Measurements from ENCODE around the gene APBB1.
A peak's percentile ranks its signal among the peaks of the same experiment; 100 is the strongest.
"Not testable (repeated sequence)": the region's sequence is repeated elsewhere in the genome, so short reads cannot be mapped to it uniquely, and the experiment has no call there.

Gene APBB1

DNA sequence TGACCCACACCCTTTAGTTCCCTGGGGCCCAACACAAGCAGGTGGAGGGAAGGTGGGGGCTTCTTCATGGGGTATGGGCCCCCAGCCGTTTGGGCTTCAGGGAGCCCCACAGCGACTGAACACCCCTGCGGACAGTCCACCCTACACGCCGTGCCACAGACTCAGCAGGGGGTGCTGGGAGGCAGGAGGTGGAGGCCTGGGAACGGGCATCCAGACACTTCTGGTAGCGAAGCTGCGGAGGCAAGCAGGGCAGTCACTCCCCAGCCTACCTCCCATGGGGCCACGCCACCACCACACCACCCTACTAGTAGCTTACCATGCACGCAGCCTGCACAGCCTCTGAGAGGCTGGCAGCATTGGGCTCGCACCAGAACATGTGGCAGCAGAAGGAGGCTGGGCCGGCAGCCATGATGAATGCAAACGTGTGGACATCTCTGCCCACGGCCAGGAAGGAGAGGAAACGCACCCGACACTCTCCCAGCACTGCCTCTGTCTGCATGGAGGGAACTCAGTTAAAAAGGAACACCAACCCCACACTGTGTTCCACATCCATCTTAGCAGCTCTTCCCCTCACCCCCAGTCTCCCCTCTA is 23.3 kb downstream of the APBB1 start:
- H3K27me3 ChIP-seq (ENCODE audit: control insufficient read depth in 5 of 5, insufficient read depth in 4 of 5, low read length in 5 of 5): no peaks in the 10 kb centered on the region
- H3K9me3 ChIP-seq (ENCODE audit: control insufficient read depth in 5 of 5, low read length in 5 of 5): no peaks in the 10 kb centered on the region
- no peak overlapping the region for H3K9ac ChIP-seq (ENCODE audit: low read length in 5 of 5)
- H3K27ac ChIP-seq (ENCODE audit: low read depth, low read length): no peak overlapping the region
- H3K4me3 ChIP-seq (ENCODE audit: low read depth in 1 of 5, low read length in 5 of 5): no peak overlapping the region
- peaks cover 5 to 24% (median 22%) of the 10 kb centered on the region in 5 donors for H3K4me1 ChIP-seq (ENCODE audit: control insufficient read depth in 5 of 5, insufficient read depth in 5 of 5, low read length in 5 of 5)
- peaks cover 0 to 45% (median 17%) of the 10 kb centered on the region in 5 donors for H3K36me3 ChIP-seq (ENCODE audit: control insufficient read depth in 5 of 5, insufficient read depth in 5 of 5, low read length in 5 of 5)

DNA sequence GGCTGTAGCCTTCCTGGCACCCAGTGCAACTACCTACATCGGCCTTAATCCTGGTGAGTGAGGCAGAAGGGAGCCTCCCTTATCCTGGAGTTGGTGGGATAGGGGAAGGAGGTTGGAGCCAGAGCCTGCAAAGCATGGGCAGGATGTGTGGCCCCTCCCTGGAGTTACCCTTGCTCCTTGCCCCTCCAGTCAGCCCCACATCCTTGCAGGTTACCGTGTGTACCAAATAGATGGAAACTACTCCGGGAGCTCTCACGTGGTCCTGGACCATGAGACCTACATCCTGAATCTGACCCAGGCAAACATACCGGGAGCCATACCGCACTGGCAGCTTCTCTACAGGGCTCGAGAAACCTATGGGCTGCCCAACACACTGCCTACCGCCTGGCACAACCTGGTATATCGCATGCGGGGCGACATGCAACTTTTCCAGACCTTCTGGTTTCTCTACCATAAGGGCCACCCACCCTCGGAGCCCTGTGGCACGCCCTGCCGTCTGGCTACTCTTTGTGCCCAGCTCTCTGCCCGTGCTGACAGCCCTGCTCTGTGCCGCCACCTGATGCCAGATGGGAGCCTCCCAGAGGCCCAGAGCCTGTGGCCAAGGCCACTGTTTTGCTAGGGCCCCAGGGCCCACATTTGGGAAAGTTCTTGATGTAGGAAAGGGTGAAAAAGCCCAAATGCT is 24.8 kb downstream of the APBB1 start:
- no peak overlapping the region for H3K4me3 ChIP-seq (ENCODE audit: low read depth in 1 of 5, low read length in 5 of 5)

DNA sequence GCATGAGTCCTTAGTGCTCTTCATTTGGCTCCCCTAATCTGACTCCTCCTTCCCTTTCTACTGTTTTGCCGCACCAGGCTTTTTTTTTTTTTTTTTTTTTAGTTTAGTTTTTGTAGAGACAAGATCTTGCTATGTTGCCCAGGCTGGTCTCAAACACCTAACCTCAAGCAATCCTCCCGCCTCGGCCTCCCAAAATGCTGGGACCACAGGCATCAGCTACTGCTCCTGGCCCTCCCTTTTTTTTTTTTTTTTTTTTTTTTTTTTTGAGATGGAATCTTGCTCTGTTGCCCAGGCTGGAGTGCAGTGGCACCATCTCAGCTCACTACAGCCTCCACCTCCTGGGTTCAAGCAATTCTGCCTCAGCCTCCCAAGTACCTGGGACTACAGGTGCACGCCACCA is 26.6 kb downstream of the APBB1 start:
- not testable (repeated sequence) for H3K9ac ChIP-seq (ENCODE audit: low read length in 5 of 5); H3K27me3 ChIP-seq (ENCODE audit: control insufficient read depth in 5 of 5, insufficient read depth in 4 of 5, low read length in 5 of 5); H3K9me3 ChIP-seq (ENCODE audit: control insufficient read depth in 5 of 5, low read length in 5 of 5); H3K27ac ChIP-seq (ENCODE audit: low read depth, low read length); H3K4me3 ChIP-seq (ENCODE audit: low read depth in 1 of 5, low read length in 5 of 5)
- H3K36me3 ChIP-seq (ENCODE audit: control insufficient read depth in 5 of 5, insufficient read depth in 5 of 5, low read length in 5 of 5): peaks cover 0 to 32% (median 15%) of the 10 kb centered on the region in 5 donors
- H3K4me1 ChIP-seq (ENCODE audit: control insufficient read depth in 5 of 5, insufficient read depth in 5 of 5, low read length in 5 of 5): peaks cover 7 to 26% (median 25%) of the 10 kb centered on the region in 5 donors

More for the DNA sequence above, 24.8 kb downstream of the APBB1 start:
- H3K27me3 ChIP-seq (ENCODE audit: control insufficient read depth in 5 of 5, insufficient read depth in 4 of 5, low read length in 5 of 5): no peaks in the 10 kb centered on the region
- H3K9me3 ChIP-seq (ENCODE audit: control insufficient read depth in 5 of 5, low read length in 5 of 5): no peaks in the 10 kb centered on the region
- peaks cover 7 to 34% (median 32%) of the 10 kb centered on the region in 5 donors for H3K4me1 ChIP-seq (ENCODE audit: control insufficient read depth in 5 of 5, insufficient read depth in 5 of 5, low read length in 5 of 5)
- H3K9ac ChIP-seq (ENCODE audit: low read length in 5 of 5): no peak overlapping the region
- H3K36me3 ChIP-seq (ENCODE audit: control insufficient read depth in 5 of 5, insufficient read depth in 5 of 5, low read length in 5 of 5): peaks cover 0 to 41% (median 15%) of the 10 kb centered on the region in 5 donors
- no peak overlapping the region for H3K27ac ChIP-seq (ENCODE audit: low read depth, low read length)

DNA sequence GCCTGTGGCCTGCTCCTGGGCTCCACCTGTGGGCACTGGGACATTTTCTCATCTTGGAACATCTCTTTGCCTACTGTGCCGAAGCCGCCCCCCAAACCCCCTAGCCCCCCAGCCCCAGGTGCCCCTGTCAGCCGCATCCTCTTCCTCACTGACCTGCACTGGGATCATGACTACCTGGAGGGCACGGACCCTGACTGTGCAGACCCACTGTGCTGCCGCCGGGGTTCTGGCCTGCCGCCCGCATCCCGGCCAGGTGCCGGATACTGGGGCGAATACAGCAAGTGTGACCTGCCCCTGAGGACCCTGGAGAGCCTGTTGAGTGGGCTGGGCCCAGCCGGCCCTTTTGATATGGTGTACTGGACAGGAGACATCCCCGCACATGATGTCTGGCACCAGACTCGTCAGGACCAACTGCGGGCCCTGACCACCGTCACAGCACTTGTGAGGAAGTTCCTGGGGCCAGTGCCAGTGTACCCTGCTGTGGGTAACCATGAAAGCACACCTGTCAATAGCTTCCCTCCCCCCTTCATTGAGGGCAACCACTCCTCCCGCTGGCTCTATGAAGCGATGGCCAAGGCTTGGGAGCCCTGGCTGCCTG is 27.3 kb downstream of the APBB1 start:
- peaks cover 0 to 32% (median 15%) of the 10 kb centered on the region in 5 donors for H3K36me3 ChIP-seq (ENCODE audit: control insufficient read depth in 5 of 5, insufficient read depth in 5 of 5, low read length in 5 of 5)
- no peaks in the 10 kb centered on the region for H3K9me3 ChIP-seq (ENCODE audit: control insufficient read depth in 5 of 5, low read length in 5 of 5)
- peak overlapping the region; percentile 85 for H3K27ac ChIP-seq (ENCODE audit: low read depth, low read length)
- no peaks in the 10 kb centered on the region for H3K27me3 ChIP-seq (ENCODE audit: control insufficient read depth in 5 of 5, insufficient read depth in 4 of 5, low read length in 5 of 5)
- peak overlapping the region in 3 of 5 donors; percentile 66 to 88 (median 83) for H3K4me3 ChIP-seq (ENCODE audit: low read depth in 1 of 5, low read length in 5 of 5)
- H3K9ac ChIP-seq (ENCODE audit: low read length in 5 of 5): peak overlapping the region in 2 of 5 donors; percentile 43 to 91
- peaks cover 7 to 21% (median 18%) of the 10 kb centered on the region in 5 donors for H3K4me1 ChIP-seq (ENCODE audit: control insufficient read depth in 5 of 5, insufficient read depth in 5 of 5, low read length in 5 of 5)

DNA sequence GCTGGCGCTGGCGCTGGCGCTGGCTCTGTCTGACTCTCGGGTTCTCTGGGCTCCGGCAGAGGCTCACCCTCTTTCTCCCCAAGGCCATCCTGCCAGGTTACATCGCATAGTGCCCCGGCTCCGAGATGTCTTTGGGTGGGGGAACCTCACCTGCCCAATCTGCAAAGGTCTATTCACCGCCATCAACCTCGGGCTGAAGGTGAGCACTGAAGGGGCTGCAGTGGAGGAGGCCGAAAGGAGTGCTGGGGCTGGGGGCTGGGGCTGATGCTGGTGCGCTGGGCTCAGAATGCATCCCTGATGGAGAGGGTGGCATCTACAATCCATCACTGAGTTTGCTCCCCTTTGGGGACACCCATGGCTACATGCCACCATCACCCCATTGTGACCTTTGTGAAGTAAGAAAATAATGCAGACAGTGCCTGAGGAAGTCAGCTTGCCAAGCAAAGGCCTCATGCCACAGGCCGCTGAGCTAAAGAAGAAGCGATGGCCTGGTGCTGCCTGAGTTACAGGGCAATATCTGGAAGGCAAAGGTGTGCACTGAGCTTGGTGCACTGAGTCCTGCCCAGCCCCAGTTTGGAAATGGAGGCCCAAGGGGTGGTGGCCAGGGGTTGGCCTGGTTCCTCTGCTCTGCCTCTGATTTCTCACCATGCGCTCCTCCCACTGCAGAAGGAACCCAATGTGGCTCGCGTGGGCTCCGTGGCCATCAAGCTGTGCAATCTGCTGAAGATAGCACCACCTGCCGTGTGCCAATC is 28.0 kb downstream of the APBB1 start:
- peak overlapping the region; percentile 85 for H3K27ac ChIP-seq (ENCODE audit: low read depth, low read length)
- H3K9ac ChIP-seq (ENCODE audit: low read length in 5 of 5): peak overlapping the region; percentile 75 to 91 (median 80)
- H3K27me3 ChIP-seq (ENCODE audit: control insufficient read depth in 5 of 5, insufficient read depth in 4 of 5, low read length in 5 of 5): no peaks in the 10 kb centered on the region
- no peaks in the 10 kb centered on the region for H3K9me3 ChIP-seq (ENCODE audit: control insufficient read depth in 5 of 5, low read length in 5 of 5)
- peaks cover 0 to 32% (median 15%) of the 10 kb centered on the region in 5 donors for H3K36me3 ChIP-seq (ENCODE audit: control insufficient read depth in 5 of 5, insufficient read depth in 5 of 5, low read length in 5 of 5)
- H3K4me1 ChIP-seq (ENCODE audit: control insufficient read depth in 5 of 5, insufficient read depth in 5 of 5, low read length in 5 of 5): peaks cover 7 to 21% (median 18%) of the 10 kb centered on the region in 5 donors
- H3K4me3 ChIP-seq (ENCODE audit: low read depth in 1 of 5, low read length in 5 of 5): peak overlapping the region; percentile 66 to 88 (median 82)

DNA sequence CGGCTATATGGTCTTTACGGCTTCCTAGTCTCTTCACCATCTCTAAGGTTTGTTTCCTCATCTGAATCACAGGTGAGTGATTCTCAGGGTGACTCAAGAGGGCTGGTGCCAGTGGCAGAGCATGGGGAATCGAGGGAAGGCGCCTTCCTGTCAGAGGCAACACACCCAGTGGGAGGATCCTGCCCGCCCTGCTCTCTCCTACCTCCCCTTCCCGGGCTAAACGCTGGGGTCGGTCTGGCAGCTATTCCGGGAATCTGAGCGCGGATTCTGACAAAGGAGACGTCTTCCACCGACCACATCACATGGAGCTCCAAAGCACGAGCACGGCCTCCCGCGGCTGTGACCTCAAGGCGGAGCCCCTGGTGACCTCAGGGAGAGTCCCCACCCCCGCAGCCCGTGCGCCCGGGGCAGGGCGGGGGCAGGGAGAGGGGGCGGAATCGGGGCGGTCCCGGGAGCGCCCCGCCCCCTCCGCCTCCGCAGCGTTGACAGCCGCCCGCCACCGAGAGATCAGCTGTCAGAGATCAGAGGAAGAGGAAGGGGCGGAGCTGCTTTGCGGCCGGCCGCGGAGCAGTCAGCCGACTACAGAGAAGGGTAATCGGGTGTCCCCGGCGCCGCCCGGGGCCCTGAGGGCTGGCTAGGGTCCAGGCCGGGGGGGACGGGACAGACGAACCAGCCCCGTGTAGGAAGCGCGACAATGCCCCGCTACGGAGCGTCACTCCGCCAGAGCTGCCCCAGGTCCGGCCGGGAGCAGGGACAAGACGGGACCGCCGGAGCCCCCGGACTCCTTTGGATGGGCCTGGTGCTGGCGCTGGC is 28.8 kb downstream of the APBB1 start, which contains the start of gene SMPD1:
Gene SMPD1, plus strand, starts transcription at position 570 of the 813 bp plus-strand sequence. Its CDS starts 125 bp downstream, at position 695.
- peak within 1 kb of the TSS; percentile 85 for H3K27ac ChIP-seq (ENCODE audit: low read depth, low read length)
- no peaks in the 10 kb centered on the region for H3K27me3 ChIP-seq (ENCODE audit: control insufficient read depth in 5 of 5, insufficient read depth in 4 of 5, low read length in 5 of 5)

DNA sequence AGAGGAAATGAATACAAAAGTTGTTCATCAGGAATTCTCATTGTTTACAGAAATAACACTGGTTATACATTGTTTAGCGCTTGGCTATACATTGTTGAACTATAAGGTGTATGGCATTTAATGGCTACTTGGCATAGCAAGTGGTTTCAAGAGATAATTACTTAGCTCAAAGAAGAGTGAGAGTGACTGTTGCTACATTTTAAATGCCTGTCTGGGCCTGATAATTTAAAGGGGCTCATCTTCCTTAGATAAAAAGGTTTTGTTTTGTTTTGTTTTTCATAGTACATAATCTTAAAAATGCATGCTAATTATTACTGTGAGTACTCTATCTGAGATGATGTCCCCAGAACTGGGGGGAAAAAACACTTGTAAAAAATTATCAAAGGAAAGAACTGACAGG is 30.1 kb downstream of the APBB1 start:
- Histone ChIP-seq H3K4me1 (ENCODE audit: control insufficient read depth in 5 of 5, insufficient read depth in 5 of 5, low read length in 5 of 5) (peaks cover 7 to 21% (median 18%) of the 10 kb centered on the region in 5 donors), H3K27ac (ENCODE audit: low read depth, low read length) (peak overlapping the region; percentile 85), H3K27me3 (ENCODE audit: control insufficient read depth in 5 of 5, insufficient read depth in 4 of 5, low read length in 5 of 5) (no peaks in the 10 kb centered on the region), H3K9ac (ENCODE audit: low read length in 5 of 5) (peak overlapping the region in 2 of 5 donors; percentile 64 to 76), H3K4me3 (ENCODE audit: low read depth in 1 of 5, low read length in 5 of 5) (no peak overlapping the region), H3K36me3 (ENCODE audit: control insufficient read depth in 5 of 5, insufficient read depth in 5 of 5, low read length in 5 of 5) (peaks cover 0 to 11% (median 5%) of the 10 kb centered on the region in 5 donors), H3K9me3 (ENCODE audit: control insufficient read depth in 5 of 5, low read length in 5 of 5) (no peaks in the 10 kb centered on the region)

More for the DNA sequence above, 28.8 kb downstream of the APBB1 start, which contains the start of gene SMPD1:
- peaks cover 0 to 24% (median 15%) of the 10 kb centered on the region in 5 donors for H3K36me3 ChIP-seq (ENCODE audit: control insufficient read depth in 5 of 5, insufficient read depth in 5 of 5, low read length in 5 of 5)
- H3K9me3 ChIP-seq (ENCODE audit: control insufficient read depth in 5 of 5, low read length in 5 of 5): no peaks in the 10 kb centered on the region
- peak within 1 kb of the TSS; percentile 75 to 91 (median 80) for H3K9ac ChIP-seq (ENCODE audit: low read length in 5 of 5)
- peaks cover 7 to 21% (median 18%) of the 10 kb centered on the region in 5 donors for H3K4me1 ChIP-seq (ENCODE audit: control insufficient read depth in 5 of 5, insufficient read depth in 5 of 5, low read length in 5 of 5)
- peak within 1 kb of the TSS; percentile 66 to 88 (median 82) for H3K4me3 ChIP-seq (ENCODE audit: low read depth in 1 of 5, low read length in 5 of 5)

DNA sequence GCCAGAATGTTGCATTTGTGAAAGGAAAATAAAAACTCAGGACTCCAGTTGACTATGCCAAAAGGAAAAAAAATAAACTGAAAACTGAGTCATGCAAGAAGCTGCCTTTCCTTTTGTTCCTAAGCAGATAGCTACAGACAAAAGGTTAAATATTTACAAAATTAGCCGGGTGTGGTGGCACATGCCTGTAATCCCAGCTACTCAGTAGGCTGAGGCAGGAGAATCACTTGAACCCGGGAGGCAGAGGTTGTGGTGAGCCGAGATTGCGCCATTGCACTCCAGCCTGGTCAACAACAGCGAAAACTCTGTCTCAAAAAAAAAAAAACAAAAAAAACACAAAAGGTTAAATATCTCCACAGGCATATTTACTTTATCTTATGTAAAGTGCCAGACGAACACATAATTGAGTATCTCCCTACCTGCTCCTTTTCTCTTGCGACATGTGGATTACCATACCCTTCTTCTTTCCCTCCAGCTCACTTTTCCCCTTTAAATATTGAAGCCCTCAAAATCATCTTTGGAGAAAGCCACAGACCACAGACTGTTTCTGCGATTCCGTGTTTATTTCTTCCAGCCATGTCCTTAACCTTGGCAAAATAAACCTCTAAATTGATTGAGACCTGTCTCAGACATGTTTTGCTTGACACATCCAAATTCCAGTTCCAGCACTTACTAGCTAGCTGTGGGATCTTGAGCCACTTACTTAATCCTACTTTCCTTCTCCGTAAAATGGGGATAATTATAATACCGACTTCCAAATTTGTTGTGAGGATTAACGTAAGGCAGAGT is 30.9 kb downstream of the APBB1 start:
- Histone ChIP-seq H3K4me3 (ENCODE audit: low read depth in 1 of 5, low read length in 5 of 5) (no peak overlapping the region), H3K27ac (ENCODE audit: low read depth, low read length) (no peak overlapping the region), H3K9me3 (ENCODE audit: control insufficient read depth in 5 of 5, low read length in 5 of 5) (no peaks in the 10 kb centered on the region), H3K36me3 (ENCODE audit: control insufficient read depth in 5 of 5, insufficient read depth in 5 of 5, low read length in 5 of 5) (peaks cover 0 to 3% (median 0%) of the 10 kb centered on the region in 5 donors), H3K27me3 (ENCODE audit: control insufficient read depth in 5 of 5, insufficient read depth in 4 of 5, low read length in 5 of 5) (no peaks in the 10 kb centered on the region), H3K9ac (ENCODE audit: low read length in 5 of 5) (no peak overlapping the region), H3K4me1 (ENCODE audit: control insufficient read depth in 5 of 5, insufficient read depth in 5 of 5, low read length in 5 of 5) (peaks cover 7 to 21% (median 18%) of the 10 kb centered on the region in 5 donors)
